GM23248 (cell line): ENCODE data around the gene CAPN2.

Experiments
- EZH2 ChIP-seq: fragments of 200-600 bp; sonication (generic); IDR thresholded peaks from 2 replicates; pipeline ENCODE4 v1.6.1; 2018; ENCODE audit warnings: antibody characterized with exemption, mild to moderate bottlenecking; ENCODE audit not compliant: insufficient read depth, poor library complexity, severe bottlenecking
- EZH2phosphoT487 ChIP-seq: fragments of 200-600 bp; sonication (generic); IDR thresholded peaks from 2 replicates; pipeline ENCODE4 v1.6.1; 2018; ENCODE audit warnings: antibody characterized with exemption, moderate library complexity, mild to moderate bottlenecking, low read depth; ENCODE audit not compliant: insufficient read depth

- TF ChIP-seq EZH2 (no peak), EZH2phosphoT487 (no peak)
Measured at GRCh38 chr1:223691121-223691520, 21.2 kb upstream of the CAPN2 start.
